Upper lobe of left lung (tissue), 4 donors: ENCODE results near the gene BRF1.

Experiments used
- POLR2A ChIP-seq, 4 donors: fragments of 450-650 bp; IDR thresholded peaks; one replicate each; pipeline ENCODE4 v1.5.1; 2016 to 2017; ENCODE audit warnings: antibody characterized with exemption in 4 of 4, mild to moderate bottlenecking in 2 of 4
- POLR2AphosphoS5 ChIP-seq, 2 donors: sonication (generic); formaldehyde crosslinking; IDR thresholded peaks; one replicate each; pipeline ENCODE4 v1.5.1; 2017; ENCODE audit warnings: antibody characterized with exemption in 2 of 2
- TF ChIP-seq, protein P1 (sequence below), 6 experiments: fragments of 450-650 bp in 4 of 6; fragments of 200-600 bp in 2 of 6; sonication (generic) in 2 of 6; IDR thresholded peaks; one replicate each; pipeline ENCODE4 v1.5.1; 2016 to 2019; ENCODE audit warnings: antibody characterized with exemption in 6 of 6

DNA sequence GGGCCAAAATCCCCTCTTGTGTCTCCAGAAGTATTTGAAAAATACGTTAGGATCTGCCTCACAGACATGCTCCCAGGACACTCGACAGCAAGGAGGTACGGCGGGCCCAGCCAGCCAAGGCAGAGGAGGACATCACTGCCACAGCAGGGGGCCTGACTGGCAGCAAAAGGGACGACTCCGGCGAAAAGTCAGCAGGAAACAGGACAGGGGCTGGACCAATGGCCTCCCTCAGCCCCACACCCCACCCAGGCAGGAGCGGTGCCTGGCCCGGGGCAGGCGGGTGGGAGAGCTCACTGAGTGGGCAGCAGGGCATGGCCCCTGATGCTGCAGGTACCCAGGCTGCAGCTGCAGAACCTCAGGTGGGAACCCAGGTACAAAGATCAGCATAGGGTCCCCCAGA lies 17.8 kb downstream of the BRF1 start:
- TF ChIP-seq POLR2A (IDR thresholded peaks at IDR 0.05): no peak
- TF ChIP-seq, protein P1, sequence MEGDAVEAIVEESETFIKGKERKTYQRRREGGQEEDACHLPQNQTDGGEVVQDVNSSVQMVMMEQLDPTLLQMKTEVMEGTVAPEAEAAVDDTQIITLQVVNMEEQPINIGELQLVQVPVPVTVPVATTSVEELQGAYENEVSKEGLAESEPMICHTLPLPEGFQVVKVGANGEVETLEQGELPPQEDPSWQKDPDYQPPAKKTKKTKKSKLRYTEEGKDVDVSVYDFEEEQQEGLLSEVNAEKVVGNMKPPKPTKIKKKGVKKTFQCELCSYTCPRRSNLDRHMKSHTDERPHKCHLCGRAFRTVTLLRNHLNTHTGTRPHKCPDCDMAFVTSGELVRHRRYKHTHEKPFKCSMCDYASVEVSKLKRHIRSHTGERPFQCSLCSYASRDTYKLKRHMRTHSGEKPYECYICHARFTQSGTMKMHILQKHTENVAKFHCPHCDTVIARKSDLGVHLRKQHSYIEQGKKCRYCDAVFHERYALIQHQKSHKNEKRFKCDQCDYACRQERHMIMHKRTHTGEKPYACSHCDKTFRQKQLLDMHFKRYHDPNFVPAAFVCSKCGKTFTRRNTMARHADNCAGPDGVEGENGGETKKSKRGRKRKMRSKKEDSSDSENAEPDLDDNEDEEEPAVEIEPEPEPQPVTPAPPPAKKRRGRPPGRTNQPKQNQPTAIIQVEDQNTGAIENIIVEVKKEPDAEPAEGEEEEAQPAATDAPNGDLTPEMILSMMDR (IDR thresholded peaks at IDR 0.05): no peak
- TF ChIP-seq POLR2AphosphoS5 (IDR thresholded peaks at IDR 0.05): no peak
